EL (cell line): ENCODE measurements around the gene SIK3.

Source experiments
- DNase-seq: peaks from one replicate; pipeline ENCODE4 v3.0.0-alpha.2; 2016

SIK3 gene

DNA sequence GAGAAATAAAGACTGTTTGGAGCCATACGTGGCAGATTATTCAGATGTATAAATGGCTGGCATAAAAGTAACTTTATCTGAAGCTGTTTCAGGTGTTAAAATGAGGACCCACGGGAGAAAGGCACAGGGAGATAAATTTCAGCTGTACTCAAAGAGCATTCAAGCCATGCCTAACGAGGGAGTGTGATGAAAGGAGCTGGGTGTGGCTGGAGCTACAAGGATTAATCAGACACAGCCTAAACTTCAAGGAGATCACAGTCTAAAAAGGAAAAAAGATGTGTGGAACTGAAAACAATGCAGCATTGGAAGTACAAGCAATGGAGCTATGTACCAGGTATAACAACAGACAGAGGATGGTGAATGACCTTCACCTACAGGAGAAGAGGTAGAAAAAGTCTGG, 140.0 kb downstream of the SIK3 start:
- no peak for DNase-seq

DNA sequence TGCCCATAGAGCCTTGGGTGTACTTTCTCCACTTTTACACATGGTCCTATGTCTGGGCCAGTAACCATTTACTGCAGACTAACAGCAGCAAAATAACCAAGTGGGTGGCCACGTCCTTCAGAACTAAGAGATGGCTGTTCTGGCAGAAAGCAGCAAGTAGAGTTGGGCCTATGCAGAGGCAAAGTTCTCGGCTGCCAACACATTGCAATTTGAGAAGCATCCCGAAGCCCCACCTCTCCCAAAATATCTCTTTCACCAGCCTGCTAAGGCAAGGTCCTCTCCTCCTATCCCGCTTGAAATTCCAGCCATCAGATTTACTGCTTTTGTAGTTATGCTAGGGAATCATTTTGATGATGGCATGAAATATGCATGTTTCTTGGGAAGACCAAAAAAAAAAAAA, 142.3 kb downstream of the SIK3 start:
- DNase-seq = no peak

DNA sequence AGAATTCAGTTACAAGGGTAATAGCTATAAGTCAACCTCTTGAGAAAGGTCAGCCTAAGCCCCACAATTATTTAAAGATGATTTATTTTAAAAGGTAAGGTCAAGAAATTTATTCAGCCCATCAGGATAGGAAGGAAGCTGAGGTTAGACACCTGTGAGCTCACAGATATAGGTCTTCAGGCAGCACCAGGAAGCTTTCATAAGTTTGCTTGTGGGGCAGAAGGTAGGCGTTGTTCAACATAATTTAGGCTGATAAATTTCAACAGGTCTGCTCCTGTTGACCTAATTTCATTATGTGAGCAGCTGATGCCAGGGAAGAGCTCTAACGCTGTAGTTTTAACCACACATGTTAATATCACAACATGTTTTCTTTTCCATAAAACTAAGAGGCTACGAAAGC, 142.7 kb downstream of the SIK3 start:
- no peak for DNase-seq

- DNase-seq = no peak
Observed at GRCh38 chr11:116953530-116954285, 144.5 kb downstream of the SIK3 start.

DNA sequence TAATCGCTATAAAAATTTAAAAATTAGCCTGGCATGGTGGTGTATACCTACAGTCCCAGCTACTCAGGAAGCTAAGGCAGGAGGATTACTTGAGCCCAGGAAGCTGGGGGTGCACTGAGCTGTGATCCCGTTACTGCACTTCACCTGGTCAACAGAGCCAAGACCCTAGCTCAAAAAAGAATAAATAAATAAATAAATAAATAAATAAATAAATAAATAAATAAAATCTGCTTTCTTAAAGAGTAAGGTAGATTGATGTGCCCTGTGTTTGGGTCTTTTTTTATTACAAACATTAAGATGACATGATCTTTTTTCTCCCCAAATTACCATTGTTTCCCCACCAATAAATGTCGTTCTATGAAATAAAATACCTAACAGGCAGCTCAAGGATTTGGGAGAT, 146.5 kb downstream of the SIK3 start:
- no peak for DNase-seq

GRCh38 chr11:116950210-116950609, 148.0 kb downstream of the SIK3 start:
- DNase-seq = no peak

DNA sequence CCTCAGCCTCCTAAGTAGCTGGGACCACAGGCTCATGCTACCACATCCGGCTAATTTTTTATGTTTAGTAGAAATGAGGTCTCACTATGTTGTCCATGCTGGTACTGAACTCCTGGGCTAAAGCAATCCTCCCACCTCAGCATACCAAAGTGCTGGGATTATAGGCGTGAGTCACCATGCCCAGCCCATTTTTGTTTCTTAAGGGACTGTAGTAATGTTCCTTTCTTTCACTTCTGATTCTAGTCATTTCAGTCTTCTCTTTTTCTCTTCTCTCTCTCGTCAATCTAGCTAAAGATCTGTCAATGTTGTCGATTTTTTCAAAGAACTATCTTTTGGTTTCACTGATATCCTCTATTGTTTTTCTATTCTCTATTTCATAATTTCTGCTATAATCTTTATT, 149.8 kb downstream of the SIK3 start:
- DNase-seq = peak; percentile 56

DNA sequence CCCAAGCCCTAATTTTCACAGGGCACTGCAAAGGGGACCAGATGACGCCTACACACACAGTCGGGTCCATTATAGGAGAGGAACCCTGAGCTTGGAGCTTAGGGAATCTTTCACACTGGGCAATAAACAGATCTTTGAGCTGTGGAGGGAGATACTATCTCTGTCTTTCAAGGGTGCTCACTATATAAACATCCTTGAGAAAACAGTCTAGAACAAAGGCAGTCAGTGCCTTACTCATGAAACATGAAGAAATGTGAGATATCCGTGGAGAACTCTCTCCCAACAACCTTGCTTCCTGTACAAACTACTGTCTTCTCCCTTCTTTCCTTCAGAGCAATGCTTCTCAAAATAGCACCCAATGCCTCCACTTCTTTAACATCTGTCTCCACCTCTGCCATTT, 151.8 kb downstream of the SIK3 start:
- DNase-seq = peak; percentile 28

GRCh38 chr11:116939499-116939898, 158.7 kb downstream of the SIK3 start:
- no peak for DNase-seq

- DNase-seq = no peak
Observed at GRCh38 chr11:116938471-116939070, 159.7 kb downstream of the SIK3 start.

DNA sequence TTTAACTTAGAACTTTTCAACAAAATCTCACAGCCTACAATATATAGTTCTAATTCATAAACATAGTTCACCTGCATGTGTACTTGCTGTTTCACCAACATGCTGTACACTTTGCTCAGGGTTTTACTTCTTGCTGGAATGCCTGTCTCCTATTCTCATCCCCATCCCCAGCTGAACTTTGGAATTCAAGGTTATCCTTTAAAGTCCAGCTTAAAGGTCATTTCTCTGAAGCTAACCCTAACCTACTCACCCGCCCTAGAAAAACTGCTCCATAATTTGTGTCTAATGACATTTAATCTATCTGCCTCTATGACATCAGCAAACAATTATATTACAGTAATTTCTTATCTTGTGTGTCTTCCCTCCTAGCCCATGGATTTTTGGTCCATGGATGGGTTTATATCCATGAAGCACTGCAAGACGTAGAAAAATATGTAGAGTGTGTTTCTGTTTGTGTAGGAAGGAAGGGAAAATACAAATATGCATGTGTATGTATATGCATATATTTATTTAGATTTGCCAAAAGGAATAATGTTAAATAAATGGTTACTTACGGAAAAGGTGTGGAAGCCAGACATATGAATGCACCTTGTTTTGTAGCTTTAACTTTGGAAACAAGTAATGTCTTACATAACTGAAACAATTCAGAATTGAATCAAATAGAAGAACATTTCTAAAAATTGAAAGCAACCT, 161.3 kb downstream of the SIK3 start:
- DNase-seq = no peak

GRCh38 chr11:116935514-116935913, 162.7 kb downstream of the SIK3 start:
- no peak for DNase-seq

DNA sequence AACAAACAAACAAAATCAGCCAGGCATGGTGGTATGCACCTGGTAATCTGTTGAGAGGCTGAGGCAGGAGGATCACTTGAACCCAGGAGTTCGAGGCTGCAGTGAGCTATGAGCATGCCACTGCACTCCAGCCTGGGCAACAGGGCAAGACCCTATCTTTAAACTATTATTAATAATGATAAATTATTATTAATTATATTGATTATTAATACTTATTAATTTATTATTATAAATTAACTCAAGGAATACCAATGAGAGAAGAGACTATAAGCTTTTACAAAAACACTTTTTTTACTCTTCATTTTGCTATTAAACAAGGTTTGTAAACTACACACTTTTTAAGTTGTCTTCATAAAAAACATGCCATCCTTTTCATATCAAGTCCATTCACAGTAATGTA, 163.1 kb downstream of the SIK3 start:
- DNase-seq = no peak

- DNase-seq = no peak
Observed at GRCh38 chr11:116933961-116934360, 164.3 kb downstream of the SIK3 start.

- DNase-seq = no peak
Observed at GRCh38 chr11:116932181-116932580, 166.0 kb downstream of the SIK3 start.

- no peak for DNase-seq
Observed at GRCh38 chr11:116931206-116931953, 166.8 kb downstream of the SIK3 start.

GRCh38 chr11:116930586-116930985, 167.6 kb downstream of the SIK3 start:
- no peak for DNase-seq

GRCh38 chr11:116930177-116930576, 168.1 kb downstream of the SIK3 start:
- no peak for DNase-seq

DNA sequence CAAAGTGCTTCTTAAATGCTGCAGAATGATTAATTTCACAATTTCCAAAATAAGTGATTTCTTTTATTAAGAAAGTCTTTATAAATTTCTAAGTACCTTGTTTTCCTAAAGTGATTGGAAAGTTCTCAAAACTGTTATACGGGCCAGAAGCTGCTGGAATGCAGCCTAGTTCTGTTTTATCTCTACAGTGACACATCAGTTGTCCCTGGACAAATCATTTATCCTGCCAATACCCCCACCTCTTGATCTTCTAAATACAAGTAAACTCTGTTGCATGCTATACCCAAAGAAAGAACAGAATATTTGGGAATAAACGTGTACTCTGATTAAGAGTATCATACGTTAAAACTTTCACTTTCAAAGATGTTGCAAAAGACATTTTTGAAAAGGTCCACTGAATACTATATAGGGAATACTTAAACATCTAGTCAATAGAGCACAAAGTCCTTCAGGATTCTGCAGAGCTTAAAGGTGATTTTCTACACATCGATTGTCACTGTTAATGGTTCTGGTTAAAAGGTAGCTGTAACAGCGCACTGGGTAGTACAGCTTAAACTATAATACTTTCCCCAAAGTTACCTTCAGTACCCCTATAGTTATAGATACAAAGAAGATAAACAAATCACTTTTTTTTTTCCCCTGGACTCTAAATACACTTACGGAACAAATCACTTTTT, 168.7 kb downstream of the SIK3 start:
- DNase-seq = no peak

DNA sequence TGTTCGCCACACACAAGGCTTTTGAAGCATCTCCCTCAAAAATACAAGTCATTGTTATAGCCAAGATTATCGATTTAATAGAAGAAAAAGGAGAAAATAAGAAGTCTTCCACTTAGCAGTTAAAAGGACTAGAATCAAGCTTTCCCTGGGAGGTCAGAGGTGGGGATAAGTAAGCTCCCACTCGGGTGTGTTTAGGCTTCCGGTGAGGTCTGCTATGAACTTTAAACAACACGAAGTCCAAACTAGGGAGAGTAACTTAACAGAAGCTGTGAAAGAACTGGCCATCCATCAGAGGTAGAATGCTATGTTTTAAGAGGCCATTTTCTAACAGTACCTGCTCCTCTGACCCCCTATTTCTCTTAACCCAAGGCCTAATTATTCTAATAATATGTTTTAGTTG, 169.4 kb downstream of the SIK3 start:
- no peak for DNase-seq

- no peak for DNase-seq
Observed at GRCh38 chr11:116928102-116928777, 170.0 kb downstream of the SIK3 start.
